Mesenchymal stem cell (in vitro differentiated cells and primary cell): ENCODE data around the gene TBC1D17.

Source experiments
- DNase-seq: peaks from one replicate; pipeline ENCODE4 v3.0.0-alpha.2; 2013
- H2AFZ ChIP-seq: one replicate; pipeline ENCODE4 v1.6.1; 2013; ENCODE audit warnings: low read depth, mild to moderate bottlenecking, control low read depth, inconsistent platforms, low read length, moderate library complexity
- H2AK5ac ChIP-seq: 2 replicates; pipeline ENCODE4 v1.6.1; 2013; ENCODE audit warnings: low read length, moderate library complexity, mild to moderate bottlenecking, inconsistent platforms; ENCODE audit not compliant: severe bottlenecking
- H2BK120ac ChIP-seq: one replicate; pipeline ENCODE4 v1.6.1; 2013; ENCODE audit warnings: low read depth, mild to moderate bottlenecking, inconsistent platforms, low read length, moderate library complexity
- H2BK12ac ChIP-seq, 2 experiments: one replicate each; pipeline ENCODE4 v1.6.1; 2013; ENCODE audit warnings: inconsistent platforms in 2 of 2, low read length in 2 of 2, mild to moderate bottlenecking in 2 of 2, moderate library complexity in 2 of 2, control low read depth in 1 of 2
- H2BK15ac ChIP-seq: one replicate; pipeline ENCODE4 v1.6.1; 2013; ENCODE audit warnings: mild to moderate bottlenecking, low read depth, inconsistent platforms; ENCODE audit not compliant: poor library complexity, severe bottlenecking
- H2BK5ac ChIP-seq: 2 replicates; pipeline ENCODE4 v1.6.1; 2013; ENCODE audit warnings: low read depth, mild to moderate bottlenecking, low read length, control low read depth, inconsistent platforms; ENCODE audit not compliant: poor library complexity, severe bottlenecking
- H3K14ac ChIP-seq, 2 experiments: one replicate each; pipeline ENCODE4 v1.6.1; 2013; ENCODE audit warnings: inconsistent platforms in 2 of 2, low read length in 2 of 2, control low read depth in 1 of 2, mild to moderate bottlenecking in 1 of 2, moderate library complexity in 1 of 2
- H3K18ac ChIP-seq, 2 experiments: one replicate each; pipeline ENCODE4 v1.6.1; 2013; ENCODE audit warnings: inconsistent platforms in 2 of 2, low read length in 2 of 2, control low read depth in 1 of 2, low read depth in 1 of 2, mild to moderate bottlenecking in 1 of 2
- H3K23ac ChIP-seq, 2 experiments: one replicate each; pipeline ENCODE4 v1.6.1; 2013; ENCODE audit warnings: inconsistent platforms in 2 of 2, low read length in 2 of 2, mild to moderate bottlenecking in 2 of 2, moderate library complexity in 2 of 2, control low read depth in 1 of 2
- H3K27ac ChIP-seq: 2 replicates; pipeline ENCODE4 v1.5.1; 2013; ENCODE audit warnings: mild to moderate bottlenecking, moderate library complexity, low read length, control low read depth, inconsistent platforms; ENCODE audit not compliant: poor library complexity, severe bottlenecking
- H3K27me3 ChIP-seq, 2 experiments: 2 replicates each; pipeline versions ENCODE4 v1.6.1 to v1.7.0; 2013; ENCODE audit warnings: low read length in 2 of 2, mild to moderate bottlenecking in 2 of 2, moderate library complexity in 2 of 2, control low read depth in 1 of 2, inconsistent platforms in 1 of 2; ENCODE audit not compliant: control insufficient read depth in 1 of 2, insufficient read depth in 1 of 2
- H3K36me3 ChIP-seq, 2 experiments: 2 replicates each; pipeline versions ENCODE4 v1.6.1 to v1.7.0; 2013; ENCODE audit warnings: low read length in 2 of 2, control low read depth in 1 of 2, inconsistent platforms in 1 of 2, low read depth in 1 of 2, mild to moderate bottlenecking in 1 of 2; ENCODE audit not compliant: insufficient read depth in 2 of 2, control insufficient read depth in 1 of 2
- H3K4ac ChIP-seq, 2 experiments: one replicate each; pipeline ENCODE4 v1.6.1; 2013; ENCODE audit warnings: inconsistent platforms in 2 of 2, low read length in 2 of 2, mild to moderate bottlenecking in 2 of 2, moderate library complexity in 2 of 2, control low read depth in 1 of 2, low read depth in 1 of 2
- H3K4me1 ChIP-seq: 2 replicates; pipeline ENCODE4 v1.6.1; 2013; ENCODE audit warnings: low read depth, low read length, control low read depth; ENCODE audit not compliant: control insufficient read depth, insufficient read depth
- H3K4me2 ChIP-seq: 2 replicates; pipeline ENCODE4 v1.6.1; 2013; ENCODE audit warnings: low read length, mild to moderate bottlenecking, inconsistent platforms; ENCODE audit not compliant: poor library complexity, severe bottlenecking
- H3K4me3 ChIP-seq, 2 experiments: 2 replicates each; pipeline versions ENCODE4 v1.5.1 to v1.7.0; 2013; ENCODE audit warnings: low read length in 2 of 2, mild to moderate bottlenecking in 2 of 2, control low read depth in 1 of 2, low read depth in 1 of 2; ENCODE audit not compliant: insufficient read depth in 1 of 2
- H3K79me1 ChIP-seq: replicated peaks from 2 replicates; pipeline ENCODE4 v1.6.1; 2013; ENCODE audit warnings: mild to moderate bottlenecking, control low read depth, low read length, inconsistent platforms; ENCODE audit not compliant: poor library complexity, severe bottlenecking
- H3K9ac ChIP-seq: 2 replicates; pipeline ENCODE4 v1.7.0; 2013; ENCODE audit warnings: mild to moderate bottlenecking, low read length, moderate library complexity
- H3K9me3 ChIP-seq: 2 replicates; pipeline ENCODE4 v1.7.0; 2013; ENCODE audit warnings: mild to moderate bottlenecking, low read length; ENCODE audit not compliant: control insufficient read depth
- H4K8ac ChIP-seq: one replicate; pipeline ENCODE4 v1.6.1; 2013; ENCODE audit warnings: inconsistent platforms, mild to moderate bottlenecking, low read length, moderate library complexity
- H4K91ac ChIP-seq: one replicate; pipeline ENCODE4 v1.6.1; 2013; ENCODE audit warnings: mild to moderate bottlenecking, low read length, inconsistent platforms
- WGBS: methylation state at CpG from one replicate; pipeline ENCODE4 v1.1.7; 2013; ENCODE audit warnings: mixed read lengths; 5-methylcytosine and 5-hydroxymethylcytosine counted together

Gene TBC1D17

DNA sequence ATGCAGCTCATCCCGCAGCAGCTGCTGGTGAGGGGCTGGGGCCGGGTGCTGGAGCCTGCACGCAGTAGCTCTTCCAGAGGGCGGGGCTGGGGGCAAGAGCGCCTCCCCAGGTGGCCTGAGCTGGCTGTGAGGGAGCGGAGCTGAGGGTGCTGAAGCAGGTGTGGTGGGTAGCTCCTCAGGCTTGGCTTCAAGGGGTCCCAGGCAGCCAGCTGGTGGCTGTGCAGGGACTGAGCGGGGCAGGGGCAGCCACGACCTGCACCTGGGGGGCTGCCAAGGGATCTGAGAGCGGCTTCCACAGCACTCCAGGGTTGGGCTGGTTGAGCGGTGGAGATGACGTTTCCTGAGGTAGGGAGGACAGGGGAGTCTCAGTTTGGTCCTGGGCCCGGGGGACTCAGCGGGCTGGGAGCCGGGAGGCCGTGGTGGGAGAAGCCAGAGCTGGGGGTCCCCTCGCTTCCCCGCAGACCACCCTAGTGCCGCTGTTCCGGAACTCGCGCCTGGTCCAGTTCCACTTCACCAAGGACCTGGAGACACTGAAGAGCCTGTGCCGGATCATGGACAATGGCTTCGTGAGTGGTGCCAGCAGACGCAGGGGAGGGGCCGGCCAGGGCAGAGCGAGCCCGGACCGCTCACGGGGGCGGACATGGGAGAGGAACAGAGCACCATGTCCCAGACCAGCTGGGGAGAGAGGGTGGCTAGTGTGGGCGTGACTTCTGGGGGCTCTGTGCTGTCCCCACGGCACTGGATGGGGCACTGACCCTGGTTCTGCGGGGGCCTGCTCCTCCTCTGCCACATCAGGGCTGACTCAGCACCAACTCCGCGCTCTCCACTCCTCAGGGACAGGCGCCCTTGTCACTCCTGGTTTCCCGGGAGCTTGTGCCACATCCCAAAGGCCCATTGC lies 19.2 kb upstream of the TBC1D17 start:
- Histone ChIP-seq H3K4me3 (no peak overlapping the region), H3K9me3 (no peaks in the 10 kb centered on the region), H3K4ac (no peak overlapping the region), H2AK5ac (peak overlapping the region; percentile 42), H2BK12ac (no peak overlapping the region), H3K27me3 (no peaks in the 10 kb centered on the region), H2BK5ac (no peak overlapping the region), H3K4me1 (peaks cover 56% of the 10 kb centered on the region), H2BK120ac (no peak overlapping the region), H2BK15ac (no peak overlapping the region), H3K18ac (no peak overlapping the region), H3K79me1 (peaks cover 17% of the 10 kb centered on the region), H3K23ac (peak overlapping the region in 1 of 2 experiments; percentile 41), H4K91ac (no peak overlapping the region), H3K14ac (no peak overlapping the region), H4K8ac (peak overlapping the region; percentile 41), H3K36me3 (peaks cover 65 to 90% of the 10 kb centered on the region in 2 experiments), H3K9ac (no peak overlapping the region), H2AFZ (no peak overlapping the region), H3K27ac (peak overlapping the region; percentile 70), H3K4me2 (no peak overlapping the region)
- 91% methylated on average over 33 of the region's 37 CpGs for whole genome bisulfite sequencing
- no peak for DNase-seq

DNA sequence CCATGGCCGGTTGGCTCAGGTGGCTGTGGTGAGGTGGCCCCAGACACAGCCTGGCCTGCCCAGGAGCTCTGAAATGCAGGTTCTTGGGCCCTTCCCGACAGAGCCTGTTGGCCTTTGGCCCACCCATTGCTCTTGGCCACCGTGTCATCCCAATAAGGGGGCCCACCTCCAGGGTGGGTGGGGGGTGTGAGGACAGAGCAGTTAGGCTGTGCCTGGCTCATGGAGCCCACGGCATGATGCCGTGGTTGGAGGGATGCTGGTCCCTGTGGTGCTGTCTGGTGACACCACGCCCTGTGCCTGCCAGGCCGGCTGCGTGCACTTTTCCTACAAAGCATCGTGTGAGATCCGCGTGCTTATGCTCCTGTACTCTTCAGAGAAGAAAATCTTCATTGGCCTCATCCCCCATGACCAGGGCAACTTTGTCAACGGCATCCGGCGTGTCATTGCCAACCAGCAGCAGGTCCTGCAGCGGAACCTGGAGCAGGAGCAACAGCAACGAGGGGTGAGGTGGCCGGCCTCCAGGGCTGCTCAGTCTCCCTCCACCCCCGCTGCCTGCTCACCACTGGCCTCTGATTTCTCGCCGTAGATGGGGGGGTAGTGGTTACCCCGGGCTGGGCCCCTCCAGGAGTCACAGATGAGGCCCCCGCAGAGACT lies 17.7 kb upstream of the TBC1D17 start:
- DNase-seq = no peak
- Histone ChIP-seq H3K4ac (no peak overlapping the region), H3K4me1 (peaks cover 50% of the 10 kb centered on the region), H3K27me3 (no peaks in the 10 kb centered on the region), H3K4me2 (no peak overlapping the region), H2BK12ac (peak overlapping the region in 1 of 2 experiments; percentile 7), H3K36me3 (peaks cover 79 to 98% of the 10 kb centered on the region in 2 experiments), H2BK5ac (peak overlapping the region; percentile 39), H2AFZ (no peak overlapping the region), H2BK120ac (no peak overlapping the region), H3K79me1 (peaks cover 27% of the 10 kb centered on the region), H3K23ac (no peak overlapping the region), H3K27ac (peak overlapping the region; percentile 86), H4K91ac (peak overlapping the region; percentile 34), H3K4me3 (no peak overlapping the region), H2AK5ac (peak overlapping the region; percentile 55), H3K9me3 (no peaks in the 10 kb centered on the region), H3K18ac (no peak overlapping the region), H2BK15ac (no peak overlapping the region), H3K14ac (no peak overlapping the region), H3K9ac (no peak overlapping the region), H4K8ac (no peak overlapping the region)
- 92% methylated on average over 22 of the region's 22 CpGs for WGBS

DNA sequence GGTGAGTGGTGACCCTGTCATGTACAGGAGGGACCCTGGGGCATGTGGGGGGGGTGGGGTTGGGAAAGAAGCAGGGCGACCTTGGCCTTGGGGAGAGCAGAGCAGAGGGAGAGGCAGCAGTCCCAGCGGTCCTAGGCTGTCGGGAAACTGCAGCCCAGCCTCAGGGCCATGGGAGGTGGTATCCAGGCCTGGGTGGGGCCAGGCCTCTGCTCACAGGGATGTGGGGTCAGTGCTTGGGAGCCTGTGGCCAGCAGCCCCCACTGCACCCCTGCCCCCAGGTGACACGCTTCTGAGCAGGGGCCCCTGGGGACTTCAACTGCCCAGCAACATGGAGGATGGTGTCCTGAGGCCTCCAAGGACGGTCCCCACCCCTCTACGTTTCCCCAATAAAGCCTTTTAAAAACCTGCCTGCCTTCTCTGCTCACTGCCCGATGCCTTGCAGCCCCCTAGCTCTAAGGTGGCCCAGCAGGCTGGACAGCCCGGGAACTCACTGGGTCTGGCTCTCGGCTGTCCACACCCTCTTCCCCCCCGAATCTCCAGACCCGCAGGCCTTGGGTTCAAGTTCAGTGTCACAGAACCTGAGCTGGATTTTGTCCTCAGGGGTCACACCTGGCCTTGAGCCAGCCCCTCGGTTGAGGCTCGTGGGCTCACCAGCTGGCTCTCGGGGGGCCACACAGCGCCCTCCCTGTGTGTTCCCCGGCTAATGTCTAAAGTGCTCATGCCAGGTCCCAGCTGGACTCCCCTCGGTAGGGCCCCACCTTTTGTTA lies 17.0 kb upstream of the TBC1D17 start:
- H3K27ac ChIP-seq = no peak overlapping the region
- no peak overlapping the region for H3K4me2 ChIP-seq
- H3K36me3 ChIP-seq = peaks cover 74 to 95% of the 10 kb centered on the region in 2 experiments
- H2BK15ac ChIP-seq = no peak overlapping the region
- DNase-seq = no peak
- H3K9me3 ChIP-seq = no peaks in the 10 kb centered on the region
- H3K79me1 ChIP-seq = peaks cover 25% of the 10 kb centered on the region
- no peak overlapping the region for H2BK120ac ChIP-seq
- H3K27me3 ChIP-seq = no peaks in the 10 kb centered on the region
- no peak overlapping the region for H3K18ac ChIP-seq
- WGBS = 89% methylated on average over 17 of the region's 17 CpGs
- H3K14ac ChIP-seq = no peak overlapping the region
- no peak overlapping the region for H3K9ac ChIP-seq
- H2BK5ac ChIP-seq = no peak overlapping the region
- no peak overlapping the region for H3K4ac ChIP-seq
- no peak overlapping the region for H4K91ac ChIP-seq
- no peak overlapping the region for H4K8ac ChIP-seq
- H2BK12ac ChIP-seq = no peak overlapping the region
- peak overlapping the region; percentile 11 for H2AK5ac ChIP-seq
- peaks cover 52% of the 10 kb centered on the region for H3K4me1 ChIP-seq
- H3K4me3 ChIP-seq = no peak overlapping the region
- no peak overlapping the region for H3K23ac ChIP-seq
- no peak overlapping the region for H2AFZ ChIP-seq

DNA sequence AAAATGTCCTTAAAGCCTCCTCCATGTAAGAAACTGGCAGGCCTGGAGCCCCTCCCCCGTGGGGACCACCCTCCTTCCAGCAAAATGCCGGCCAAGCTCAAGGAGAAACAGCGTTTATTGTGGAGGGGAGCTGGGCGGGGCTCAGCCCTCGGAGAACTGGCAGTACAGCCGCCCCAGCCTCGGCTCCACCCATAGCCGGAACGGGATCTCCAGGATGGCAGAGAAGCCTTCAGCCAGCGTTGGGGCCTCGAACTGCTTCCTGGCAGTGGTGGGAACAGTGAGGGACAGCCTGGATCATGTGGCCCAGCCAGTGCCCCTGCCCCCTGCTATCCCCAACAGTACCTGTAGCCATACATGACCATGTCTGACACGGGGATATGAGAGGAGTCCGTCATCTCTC lies 16.4 kb upstream of the TBC1D17 start:
- Histone ChIP-seq H3K36me3 (peaks cover 69 to 92% of the 10 kb centered on the region in 2 experiments), H3K14ac (no peak overlapping the region), H3K23ac (no peak overlapping the region), H3K18ac (no peak overlapping the region), H4K91ac (no peak overlapping the region), H2AK5ac (no peak overlapping the region), H3K4me2 (no peak overlapping the region), H3K4me3 (no peak overlapping the region), H3K4me1 (peaks cover 55% of the 10 kb centered on the region), H3K4ac (no peak overlapping the region), H3K79me1 (peaks cover 23% of the 10 kb centered on the region), H2AFZ (no peak overlapping the region), H2BK12ac (no peak overlapping the region), H3K27me3 (no peaks in the 10 kb centered on the region), H3K9ac (no peak overlapping the region), H2BK5ac (no peak overlapping the region), H3K27ac (no peak overlapping the region), H2BK15ac (no peak overlapping the region), H2BK120ac (no peak overlapping the region), H4K8ac (no peak overlapping the region), H3K9me3 (no peaks in the 10 kb centered on the region)
- 62% methylated on average over 12 of the region's 13 CpGs for WGBS
- DNase-seq = no peak
